ENCODE measurements around the gene FBLN5.

GRCh38 chr14:91975763-91976162 is 28.3 kb upstream of the FBLN5 start:
- no peak for TF ChIP-seq EZH2 (IDR thresholded peaks at IDR 0.05; ENCODE audit: low read depth)
- no peak for TF ChIP-seq CTCF (conservative IDR thresholded peaks at IDR 0.05)

Data from PC-9 (cell line).